Fibroblast of the aortic adventitia (primary cell): ENCODE results near the gene NINJ2. TPM values are rescaled to one million over a fixed set of nuclear protein-coding genes. Genes with fewer than 3 reads are reported as not detected.

Source experiments
- DNase-seq: peaks from one replicate; pipeline ENCODE4 v3.0.0-alpha.2; 2010; ENCODE audit warnings: low read depth
- H3K4me3 ChIP-seq: 2 replicates; pipeline ENCODE4 v1.5.1; 2011; ENCODE audit warnings: low read depth, mild to moderate bottlenecking, control low read depth, low read length, moderate library complexity
- CTCF ChIP-seq: IDR thresholded peaks from 2 replicates; pipeline ENCODE4 v1.5.1; 2011; ENCODE audit warnings: mild to moderate bottlenecking, low read length, control low read depth, inconsistent platforms; ENCODE audit not compliant: insufficient read depth
- total RNA-seq: library from RNA; depleted of rRNA; stranded (reverse); fragments of >200 nt; gene quantifications from 2 replicates; pipeline ENCODE4 v1.2.3, GENCODE V29; 2012; ENCODE audit warnings: low replicate concordance

NINJ2 gene
- total RNA-seq, 1 donor = 0.45 TPM

GRCh38 chr12:623865-624372, 39.3 kb downstream of the NINJ2 start:
- TF ChIP-seq CTCF = no peak

GRCh38 chr12:623172-623864, 39.9 kb downstream of the NINJ2 start:
- TF ChIP-seq CTCF = no peak
- H3K4me3 ChIP-seq = no peak overlapping the region
- DNase-seq = no peak

More at GRCh38 chr12:623865-624372, 39.3 kb downstream of the NINJ2 start:
- no peak overlapping the region for H3K4me3 ChIP-seq
- DNase-seq = no peak

- no peak for TF ChIP-seq CTCF
- no peak overlapping the region for H3K4me3 ChIP-seq
- DNase-seq = no peak
Measured at GRCh38 chr12:622416-622815, 40.8 kb downstream of the NINJ2 start.

- DNase-seq = no peak
- no peak overlapping the region for H3K4me3 ChIP-seq
- no peak for TF ChIP-seq CTCF
Measured at GRCh38 chr12:619346-619745, 43.9 kb downstream of the NINJ2 start.

GRCh38 chr12:618605-619004, 44.6 kb downstream of the NINJ2 start:
- H3K4me3 ChIP-seq = no peak overlapping the region
- no peak for TF ChIP-seq CTCF
- no peak for DNase-seq

- H3K4me3 ChIP-seq = no peak overlapping the region
- no peak for DNase-seq
Measured at GRCh38 chr12:617304-617915, 45.8 kb downstream of the NINJ2 start.

More at GRCh38 chr12:617304-617915, 45.8 kb downstream of the NINJ2 start:
- no peak for TF ChIP-seq CTCF
